GM12875 (cell line): ENCODE results near the gene ASB7.

ENCODE experiments used
- H3K4me3 ChIP-seq: one replicate; pipeline ENCODE4 v1.5.1; 2011; ENCODE audit warnings: low read depth, low read length, control low read depth
- TF ChIP-seq, protein P1 (sequence below): IDR thresholded peaks from 2 replicates; pipeline ENCODE4 v1.5.1; 2011; ENCODE audit warnings: low read depth, mild to moderate bottlenecking, control low read depth, inconsistent platforms, low read length, moderate library complexity, borderline replicate concordance; ENCODE audit not compliant: insufficient read depth

The ASB7 gene, protein sequence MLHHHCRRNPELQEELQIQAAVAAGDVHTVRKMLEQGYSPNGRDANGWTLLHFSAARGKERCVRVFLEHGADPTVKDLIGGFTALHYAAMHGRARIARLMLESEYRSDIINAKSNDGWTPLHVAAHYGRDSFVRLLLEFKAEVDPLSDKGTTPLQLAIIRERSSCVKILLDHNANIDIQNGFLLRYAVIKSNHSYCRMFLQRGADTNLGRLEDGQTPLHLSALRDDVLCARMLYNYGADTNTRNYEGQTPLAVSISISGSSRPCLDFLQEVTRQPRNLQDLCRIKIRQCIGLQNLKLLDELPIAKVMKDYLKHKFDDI

DNA sequence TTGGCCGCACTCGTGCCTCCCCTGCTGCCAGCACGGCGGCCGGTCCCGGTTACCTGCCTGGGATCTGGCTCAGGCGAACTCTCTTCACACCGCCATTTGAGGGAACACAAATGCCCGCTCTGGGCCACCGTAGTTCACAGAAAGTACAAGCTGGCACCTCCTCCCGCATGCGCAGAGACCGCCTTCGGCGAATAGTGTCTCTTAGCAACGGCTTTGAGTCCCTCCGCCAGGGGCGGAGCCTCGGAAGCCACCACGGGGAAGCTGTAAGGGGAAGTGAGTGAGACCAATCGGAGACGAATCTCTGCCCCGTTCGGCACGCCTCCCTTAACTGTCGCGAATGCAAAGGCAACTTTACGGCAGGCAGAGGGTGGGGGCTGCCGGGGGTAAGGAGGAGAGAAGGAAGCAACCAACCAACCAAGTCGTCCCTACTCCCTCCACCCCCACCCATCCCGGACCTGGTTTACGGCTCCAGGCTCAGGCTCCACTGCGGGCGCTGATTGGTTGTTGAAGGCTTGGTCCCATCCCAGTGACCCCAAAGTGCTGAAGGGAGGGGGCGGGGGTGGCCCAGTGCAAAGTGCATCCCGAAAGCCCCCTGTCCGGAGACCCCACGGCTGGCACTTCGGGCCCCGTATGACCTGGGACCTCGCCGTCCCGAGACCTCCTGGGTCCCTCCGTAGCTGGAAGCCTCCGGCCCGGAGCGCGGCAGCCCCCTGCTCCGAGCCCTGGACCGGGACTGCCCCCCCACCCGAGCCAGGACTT lies at the start of gene ASB7, which contains the start of gene LINS1:
TSS of gene ASB7 (plus strand) at position 526 of the 759 bp plus-strand sequence. CDS start 9,628 bp downstream, outside the sequence.
TSS of gene LINS1 (minus strand) at position 121 of the 759 bp plus-strand sequence. CDS start 21,342 bp downstream, outside the sequence.
- H3K4me3 ChIP-seq: peak within 1 kb of the TSS; percentile 88
- TF ChIP-seq, protein P1, sequence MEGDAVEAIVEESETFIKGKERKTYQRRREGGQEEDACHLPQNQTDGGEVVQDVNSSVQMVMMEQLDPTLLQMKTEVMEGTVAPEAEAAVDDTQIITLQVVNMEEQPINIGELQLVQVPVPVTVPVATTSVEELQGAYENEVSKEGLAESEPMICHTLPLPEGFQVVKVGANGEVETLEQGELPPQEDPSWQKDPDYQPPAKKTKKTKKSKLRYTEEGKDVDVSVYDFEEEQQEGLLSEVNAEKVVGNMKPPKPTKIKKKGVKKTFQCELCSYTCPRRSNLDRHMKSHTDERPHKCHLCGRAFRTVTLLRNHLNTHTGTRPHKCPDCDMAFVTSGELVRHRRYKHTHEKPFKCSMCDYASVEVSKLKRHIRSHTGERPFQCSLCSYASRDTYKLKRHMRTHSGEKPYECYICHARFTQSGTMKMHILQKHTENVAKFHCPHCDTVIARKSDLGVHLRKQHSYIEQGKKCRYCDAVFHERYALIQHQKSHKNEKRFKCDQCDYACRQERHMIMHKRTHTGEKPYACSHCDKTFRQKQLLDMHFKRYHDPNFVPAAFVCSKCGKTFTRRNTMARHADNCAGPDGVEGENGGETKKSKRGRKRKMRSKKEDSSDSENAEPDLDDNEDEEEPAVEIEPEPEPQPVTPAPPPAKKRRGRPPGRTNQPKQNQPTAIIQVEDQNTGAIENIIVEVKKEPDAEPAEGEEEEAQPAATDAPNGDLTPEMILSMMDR: no peak

DNA sequence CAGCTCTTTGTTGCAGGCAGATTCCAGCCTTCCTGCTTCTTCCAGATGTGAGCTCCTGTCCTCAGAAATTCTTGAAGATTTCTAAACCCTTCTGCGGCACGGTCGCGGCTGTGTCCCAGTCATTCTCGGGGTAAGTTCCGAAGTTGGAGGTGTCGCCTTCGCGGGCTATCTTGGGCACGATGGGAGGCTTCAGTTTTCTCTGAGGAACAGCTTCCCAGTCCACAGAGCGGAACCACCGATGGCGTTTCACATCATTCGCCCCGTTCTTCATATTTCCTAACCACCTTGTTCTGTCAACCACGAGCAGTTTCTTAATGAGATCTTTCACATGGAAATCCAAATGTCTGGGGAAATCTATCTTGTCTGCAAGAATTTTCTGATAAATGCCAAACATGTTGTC lies 48.9 kb upstream of the ASB7 start:
- TF ChIP-seq, protein P1: no peak
- H3K4me3 ChIP-seq: no peak overlapping the region

DNA sequence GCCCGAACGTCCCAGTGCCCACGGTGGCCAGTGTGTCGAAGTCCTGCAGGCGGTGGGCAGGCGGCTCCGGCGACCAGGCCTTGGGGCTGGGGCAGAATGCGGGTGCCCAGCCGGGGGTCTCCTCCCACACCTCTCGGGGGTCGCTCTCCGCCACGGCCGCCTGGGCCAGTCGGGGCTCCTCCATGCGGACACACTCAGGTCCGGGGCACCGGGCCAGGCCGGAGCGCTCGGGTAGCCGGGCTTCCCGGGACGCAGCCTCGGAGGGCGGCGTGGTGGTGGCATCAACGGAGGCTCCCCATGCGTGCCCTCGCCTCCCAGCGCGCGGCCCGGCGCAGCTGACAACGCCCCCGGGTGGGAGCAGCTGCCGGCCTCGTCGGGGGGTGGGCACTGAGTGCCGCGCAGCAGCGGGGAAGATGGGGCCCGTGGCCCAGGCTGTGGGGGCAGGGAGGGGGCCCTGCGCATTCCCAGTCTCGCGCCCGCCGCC lies 43.6 kb upstream of the ASB7 start:
- no peak overlapping the region for H3K4me3 ChIP-seq
- TF ChIP-seq, protein P1: no peak

DNA sequence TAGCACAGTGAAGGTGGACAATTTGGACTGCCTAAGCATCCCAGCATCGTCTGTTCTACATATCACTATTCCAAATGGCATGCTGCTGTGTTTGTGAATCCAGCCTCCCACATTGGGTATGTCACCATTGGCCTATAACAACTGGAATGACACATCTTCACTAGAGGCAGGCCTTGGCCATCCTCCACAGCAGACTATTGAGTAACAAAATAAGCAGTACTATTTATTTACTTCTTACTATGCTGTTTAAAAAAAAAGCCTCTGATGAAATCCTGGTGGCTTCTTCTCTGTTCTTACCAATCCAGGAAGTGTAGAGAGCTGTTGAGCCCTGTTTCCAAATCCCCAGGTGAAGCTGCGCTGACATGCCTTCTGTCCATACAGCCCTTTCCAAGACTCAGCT lies 43.1 kb upstream of the ASB7 start:
- H3K4me3 ChIP-seq: no peak overlapping the region
- TF ChIP-seq, protein P1: no peak

DNA sequence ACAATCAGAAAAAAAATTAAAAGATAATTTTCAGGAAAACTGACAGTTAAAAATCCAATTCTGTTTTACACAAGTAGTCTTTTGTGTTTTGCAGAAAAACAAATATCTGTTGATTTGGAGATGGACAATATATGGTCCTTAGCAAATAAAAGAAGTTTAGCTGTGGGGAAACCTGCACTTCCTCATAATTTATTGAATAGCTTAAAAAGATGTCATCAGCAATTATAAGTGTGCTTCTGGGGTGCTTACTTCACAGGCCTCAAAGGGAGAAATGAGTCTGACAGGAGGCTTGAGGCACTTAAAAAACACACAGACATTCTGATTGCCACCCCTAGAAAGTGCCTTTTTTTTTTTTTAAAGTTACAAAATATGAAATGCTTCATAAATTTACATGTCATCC lies 42.1 kb upstream of the ASB7 start:
- TF ChIP-seq, protein P1: no peak
- H3K4me3 ChIP-seq: no peak overlapping the region

DNA sequence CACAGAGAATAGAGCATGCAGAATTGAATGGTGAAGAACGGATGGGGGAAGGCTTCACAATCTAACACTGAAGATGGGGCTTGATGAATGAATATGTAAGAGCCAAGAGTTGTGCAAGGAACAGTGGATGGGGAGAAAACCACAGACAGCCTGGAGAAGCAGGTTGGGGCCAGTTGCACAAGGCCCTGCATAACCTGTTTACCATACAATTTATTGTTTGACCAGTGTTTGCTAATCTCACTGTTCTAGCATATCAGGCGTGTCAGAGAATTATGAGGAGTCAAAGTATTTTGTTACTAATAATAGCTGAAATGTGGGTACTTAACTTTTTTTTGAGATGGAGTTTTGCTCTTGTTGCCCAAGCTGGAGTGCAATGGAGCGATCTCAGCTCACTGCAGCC lies 36.8 kb upstream of the ASB7 start:
- no peak overlapping the region for H3K4me3 ChIP-seq
- TF ChIP-seq, protein P1: no peak
